ENCODE data around the gene LAMA3.
A peak's percentile ranks its signal among the peaks of the same experiment; 100 is the strongest.

The LAMA3 gene, protein sequence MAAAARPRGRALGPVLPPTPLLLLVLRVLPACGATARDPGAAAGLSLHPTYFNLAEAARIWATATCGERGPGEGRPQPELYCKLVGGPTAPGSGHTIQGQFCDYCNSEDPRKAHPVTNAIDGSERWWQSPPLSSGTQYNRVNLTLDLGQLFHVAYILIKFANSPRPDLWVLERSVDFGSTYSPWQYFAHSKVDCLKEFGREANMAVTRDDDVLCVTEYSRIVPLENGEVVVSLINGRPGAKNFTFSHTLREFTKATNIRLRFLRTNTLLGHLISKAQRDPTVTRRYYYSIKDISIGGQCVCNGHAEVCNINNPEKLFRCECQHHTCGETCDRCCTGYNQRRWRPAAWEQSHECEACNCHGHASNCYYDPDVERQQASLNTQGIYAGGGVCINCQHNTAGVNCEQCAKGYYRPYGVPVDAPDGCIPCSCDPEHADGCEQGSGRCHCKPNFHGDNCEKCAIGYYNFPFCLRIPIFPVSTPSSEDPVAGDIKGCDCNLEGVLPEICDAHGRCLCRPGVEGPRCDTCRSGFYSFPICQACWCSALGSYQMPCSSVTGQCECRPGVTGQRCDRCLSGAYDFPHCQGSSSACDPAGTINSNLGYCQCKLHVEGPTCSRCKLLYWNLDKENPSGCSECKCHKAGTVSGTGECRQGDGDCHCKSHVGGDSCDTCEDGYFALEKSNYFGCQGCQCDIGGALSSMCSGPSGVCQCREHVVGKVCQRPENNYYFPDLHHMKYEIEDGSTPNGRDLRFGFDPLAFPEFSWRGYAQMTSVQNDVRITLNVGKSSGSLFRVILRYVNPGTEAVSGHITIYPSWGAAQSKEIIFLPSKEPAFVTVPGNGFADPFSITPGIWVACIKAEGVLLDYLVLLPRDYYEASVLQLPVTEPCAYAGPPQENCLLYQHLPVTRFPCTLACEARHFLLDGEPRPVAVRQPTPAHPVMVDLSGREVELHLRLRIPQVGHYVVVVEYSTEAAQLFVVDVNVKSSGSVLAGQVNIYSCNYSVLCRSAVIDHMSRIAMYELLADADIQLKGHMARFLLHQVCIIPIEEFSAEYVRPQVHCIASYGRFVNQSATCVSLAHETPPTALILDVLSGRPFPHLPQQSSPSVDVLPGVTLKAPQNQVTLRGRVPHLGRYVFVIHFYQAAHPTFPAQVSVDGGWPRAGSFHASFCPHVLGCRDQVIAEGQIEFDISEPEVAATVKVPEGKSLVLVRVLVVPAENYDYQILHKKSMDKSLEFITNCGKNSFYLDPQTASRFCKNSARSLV (N-terminal part only)

DNA sequence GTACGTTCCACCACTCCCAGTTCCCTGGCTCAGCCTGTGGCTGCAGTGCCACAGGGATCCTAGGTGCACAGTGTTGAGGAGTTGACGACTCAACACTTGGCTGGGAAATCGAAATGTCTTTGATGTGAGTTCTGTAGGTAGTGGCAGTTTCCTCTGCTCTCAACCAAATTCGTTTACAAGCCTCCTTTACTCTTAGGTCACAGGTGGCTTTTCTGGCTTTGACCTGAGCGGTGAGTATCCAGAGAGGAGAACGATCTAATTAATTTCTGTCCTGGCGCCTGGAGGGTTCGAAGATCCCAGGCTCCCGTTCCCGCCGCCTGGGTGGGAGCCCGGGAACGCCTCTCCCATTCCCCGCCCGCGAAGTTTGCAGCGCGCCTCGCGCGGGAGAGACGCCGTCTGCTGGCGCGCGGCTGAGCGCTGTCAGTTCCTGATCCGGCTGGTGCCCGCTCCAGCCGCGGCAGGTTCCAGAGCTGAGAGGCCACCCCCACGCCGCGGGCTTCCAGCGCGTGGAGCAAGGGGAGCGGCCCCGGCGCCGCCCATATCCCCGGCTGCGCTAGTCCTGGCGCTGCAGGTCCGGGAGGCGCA, at the start of gene LAMA3:
Gene LAMA3, plus strand, starts transcription at position 423 of the 585 bp plus-strand sequence. CDS start 231 bp downstream, outside the sequence.
- no peak for DNase-seq (ENCODE audit: low read depth in 2 of 2)

DNA sequence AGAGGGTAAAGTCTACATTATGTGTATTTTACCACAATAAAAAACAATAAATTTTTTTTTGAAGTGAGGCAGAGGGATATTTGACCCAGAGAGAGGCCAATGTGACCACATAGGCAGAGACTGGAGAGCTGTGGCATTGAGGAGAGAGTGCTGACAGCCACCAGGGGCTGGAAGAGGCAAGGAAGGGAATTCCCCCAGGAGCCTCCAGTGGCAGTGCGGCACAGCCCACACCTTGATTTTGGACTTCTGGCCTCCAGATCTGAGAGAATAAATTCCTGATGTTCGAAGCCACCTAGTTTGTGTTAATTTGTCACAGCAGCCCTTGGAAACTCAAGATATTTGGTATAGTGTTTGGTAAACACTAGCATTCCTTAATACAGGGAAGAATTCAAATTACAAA, 49.2 kb upstream of the LAMA3 start:
- DNase-seq (ENCODE audit: low read depth in 2 of 2): no peak

DNA sequence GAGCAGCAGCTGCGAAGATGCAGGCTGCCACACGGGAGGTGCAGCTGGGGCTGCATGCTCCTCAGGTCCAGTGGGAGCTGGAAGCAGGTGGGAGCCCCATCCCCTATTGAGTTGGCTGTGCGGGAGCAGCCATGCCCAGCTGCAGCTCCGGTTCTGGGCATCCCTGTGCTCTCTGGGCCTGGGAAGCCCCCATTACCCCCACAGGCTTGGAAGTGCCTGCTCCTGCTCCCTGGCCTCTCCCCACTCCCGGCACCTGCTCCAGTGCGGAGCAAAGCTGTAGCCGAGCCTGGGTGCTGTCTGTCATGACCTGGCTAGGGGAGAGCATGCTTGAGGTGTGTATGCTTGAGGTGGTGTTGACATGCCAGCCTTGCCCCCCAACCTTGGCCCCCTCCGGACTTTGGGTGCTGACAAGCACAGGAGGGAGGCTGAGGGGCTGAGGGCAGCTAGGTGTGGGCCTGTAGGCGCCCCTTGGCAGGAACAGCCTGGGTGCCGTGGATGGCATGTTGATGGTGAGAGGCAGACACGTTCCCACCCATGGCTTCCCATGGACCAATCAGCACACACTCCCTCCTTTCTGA, 48.0 kb upstream of the LAMA3 start:
- DNase-seq (ENCODE audit: low read depth in 2 of 2): no peak

DNA sequence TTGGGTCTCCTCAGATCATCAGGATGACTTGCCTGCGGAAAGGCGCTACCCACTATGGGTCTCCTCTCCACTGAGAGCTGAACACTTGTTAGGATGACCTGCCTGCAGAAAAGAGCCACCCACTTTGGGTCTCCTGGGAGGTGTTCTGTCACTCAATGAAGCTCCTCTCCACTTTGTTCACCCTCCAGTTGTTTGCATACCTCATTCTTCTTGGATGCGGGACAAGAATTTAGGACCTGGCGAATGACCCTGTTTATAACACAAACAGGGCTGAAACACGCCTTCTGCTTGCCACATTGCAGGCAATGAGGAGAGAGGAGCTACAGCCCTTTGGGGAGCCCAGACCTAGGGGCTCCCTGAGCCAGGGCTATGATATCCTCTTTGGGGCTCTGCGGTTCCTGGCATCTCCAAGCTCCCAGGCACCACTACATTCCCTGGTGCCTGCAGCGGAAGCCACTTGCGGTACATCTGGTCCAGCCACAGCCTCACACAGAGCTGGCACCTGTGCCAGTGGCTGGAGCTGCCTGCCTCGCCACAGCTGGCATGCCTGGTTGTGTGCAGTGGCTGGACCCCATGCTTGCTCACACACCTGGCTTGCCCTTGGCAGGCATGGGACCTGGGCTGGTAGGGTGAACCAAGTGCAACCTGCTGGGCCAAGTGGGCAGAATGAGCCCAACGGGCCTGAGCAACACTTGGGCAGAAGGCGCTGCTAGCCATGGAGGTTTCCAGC, 47.2 kb upstream of the LAMA3 start:
- no peak for DNase-seq (ENCODE audit: low read depth in 2 of 2)

DNA sequence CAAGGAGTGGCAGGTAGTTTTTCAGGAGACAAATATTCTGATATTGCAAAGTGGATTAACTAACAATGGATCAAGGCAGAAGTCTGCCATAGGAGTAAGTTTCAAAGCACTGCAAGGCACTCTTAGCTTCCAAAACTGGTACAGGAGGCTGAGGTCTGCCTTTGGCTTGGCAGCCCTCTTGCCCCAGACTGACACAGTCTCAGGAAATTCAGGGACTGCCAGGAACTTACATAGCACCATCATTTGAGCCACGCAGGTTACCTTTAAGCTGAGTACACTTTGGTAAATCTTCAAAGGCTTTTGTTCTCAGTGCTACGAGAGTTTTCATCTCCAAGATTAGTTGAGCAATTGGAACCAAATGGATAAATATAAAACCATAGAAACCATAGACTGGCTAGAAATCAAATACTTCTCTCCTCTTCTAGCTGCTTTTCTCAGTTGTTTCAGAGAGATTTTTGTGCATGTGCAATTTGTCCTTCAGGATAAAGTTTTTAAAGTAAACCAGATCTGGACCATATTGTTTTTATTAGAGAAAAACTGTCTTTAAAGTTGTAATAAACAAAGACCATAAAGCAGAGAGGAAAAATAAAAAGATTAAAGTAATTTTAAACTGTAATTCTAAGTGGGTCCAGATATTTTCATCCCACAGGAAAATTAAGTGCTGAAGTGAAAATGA, 45.3 kb upstream of the LAMA3 start:
- no peak for DNase-seq (ENCODE audit: low read depth in 2 of 2)

DNA sequence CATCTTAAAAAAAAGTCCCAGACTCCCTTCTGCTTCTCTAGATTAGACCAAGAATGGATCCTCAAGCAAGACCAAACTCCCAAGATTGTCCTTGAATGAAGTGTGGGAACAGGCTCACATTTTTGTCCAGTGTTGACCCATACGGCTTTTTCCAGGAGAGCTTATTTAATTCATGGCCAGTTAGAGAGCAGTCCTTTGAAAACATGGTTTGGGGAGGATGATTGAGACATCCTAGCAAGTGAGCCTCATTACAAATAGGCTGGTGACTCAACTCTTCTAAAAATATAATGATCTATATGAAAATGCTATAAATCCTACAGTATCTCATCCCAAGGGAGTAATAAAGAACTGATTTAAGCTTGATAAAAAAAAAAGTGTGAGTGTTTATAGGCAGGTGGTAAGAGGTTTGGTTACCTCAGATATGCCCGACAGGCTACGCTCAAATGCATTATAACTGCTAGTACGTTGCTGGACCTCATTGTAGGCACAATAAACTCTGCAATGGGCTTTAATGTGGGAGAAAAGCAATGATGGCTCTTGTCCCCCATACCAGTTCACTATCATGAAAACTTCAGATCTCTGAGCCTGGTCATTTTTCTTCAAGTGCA, 43.6 kb upstream of the LAMA3 start:
- DNase-seq (ENCODE audit: low read depth in 2 of 2): no peak

DNA sequence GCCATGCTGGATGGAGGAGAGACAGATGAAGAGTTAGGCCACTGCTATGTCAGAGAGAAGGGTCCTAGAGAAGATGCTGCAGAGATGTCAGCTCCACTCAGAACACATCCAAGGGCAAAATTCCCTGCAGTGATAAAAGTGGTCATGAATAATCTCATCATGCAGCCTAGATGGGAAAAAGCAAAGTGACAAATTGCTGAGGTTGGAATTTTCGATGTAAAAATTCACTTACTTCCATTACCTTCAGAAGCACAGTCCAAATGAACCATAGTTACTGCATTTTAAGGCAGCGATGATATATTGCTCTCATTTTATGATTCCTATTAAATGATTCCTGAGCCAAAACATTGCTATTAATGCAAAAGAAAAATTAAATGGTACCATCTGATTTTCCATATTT, 43.0 kb upstream of the LAMA3 start:
- DNase-seq (ENCODE audit: low read depth in 2 of 2): no peak

DNA sequence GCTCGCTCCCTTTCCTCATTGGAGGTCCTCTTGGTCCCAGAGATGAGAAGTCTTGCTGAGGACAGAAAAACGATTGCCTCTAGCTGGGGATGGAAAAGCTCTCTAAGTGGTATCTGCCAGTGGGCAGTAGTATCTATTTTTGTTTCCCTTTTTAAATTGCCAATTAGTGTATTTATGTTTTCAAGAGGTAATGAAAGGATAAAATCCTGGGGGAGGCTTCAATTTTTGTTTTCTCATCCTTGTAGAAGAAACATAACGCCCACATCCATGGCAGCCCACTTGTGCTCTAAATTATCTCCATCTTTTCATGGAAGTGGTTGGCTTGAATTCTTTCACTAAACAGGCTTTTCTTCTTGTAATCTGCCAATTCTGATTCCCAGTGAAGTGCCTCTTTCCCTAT, 40.8 kb upstream of the LAMA3 start:
- no peak for DNase-seq (ENCODE audit: low read depth in 2 of 2)

DNA sequence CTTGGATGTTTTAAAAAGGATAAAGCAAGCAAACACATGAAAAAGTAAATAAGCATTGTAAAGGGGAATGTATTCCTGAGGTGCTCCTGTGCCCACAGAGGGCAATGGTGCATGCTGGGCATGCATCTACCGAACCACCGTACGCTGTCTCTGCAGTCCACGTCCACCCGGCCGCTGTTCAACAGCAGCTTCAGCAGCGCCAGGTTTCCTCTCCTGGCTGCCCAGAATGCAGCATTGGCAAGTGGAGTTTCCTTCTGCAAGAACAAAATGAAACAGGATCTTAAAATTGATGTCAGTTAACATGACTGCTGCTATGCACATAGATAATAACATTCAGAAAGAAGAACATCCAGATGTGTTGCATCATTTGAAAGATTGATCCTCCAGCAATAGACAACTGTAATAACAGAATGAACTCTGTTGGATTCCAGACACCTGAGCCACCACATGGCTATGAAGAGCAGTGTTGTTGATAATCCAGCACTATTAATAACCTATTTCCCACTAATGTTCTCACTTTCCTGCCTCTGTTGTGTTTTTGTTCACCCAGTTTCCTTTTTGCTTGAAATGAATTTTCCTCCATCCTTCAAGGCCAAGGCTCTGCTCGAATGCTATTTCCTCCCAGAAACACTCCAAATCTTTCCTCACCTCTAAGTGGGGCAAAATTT, 40.2 kb upstream of the LAMA3 start:
- DNase-seq (ENCODE audit: low read depth in 2 of 2): no peak

DNA sequence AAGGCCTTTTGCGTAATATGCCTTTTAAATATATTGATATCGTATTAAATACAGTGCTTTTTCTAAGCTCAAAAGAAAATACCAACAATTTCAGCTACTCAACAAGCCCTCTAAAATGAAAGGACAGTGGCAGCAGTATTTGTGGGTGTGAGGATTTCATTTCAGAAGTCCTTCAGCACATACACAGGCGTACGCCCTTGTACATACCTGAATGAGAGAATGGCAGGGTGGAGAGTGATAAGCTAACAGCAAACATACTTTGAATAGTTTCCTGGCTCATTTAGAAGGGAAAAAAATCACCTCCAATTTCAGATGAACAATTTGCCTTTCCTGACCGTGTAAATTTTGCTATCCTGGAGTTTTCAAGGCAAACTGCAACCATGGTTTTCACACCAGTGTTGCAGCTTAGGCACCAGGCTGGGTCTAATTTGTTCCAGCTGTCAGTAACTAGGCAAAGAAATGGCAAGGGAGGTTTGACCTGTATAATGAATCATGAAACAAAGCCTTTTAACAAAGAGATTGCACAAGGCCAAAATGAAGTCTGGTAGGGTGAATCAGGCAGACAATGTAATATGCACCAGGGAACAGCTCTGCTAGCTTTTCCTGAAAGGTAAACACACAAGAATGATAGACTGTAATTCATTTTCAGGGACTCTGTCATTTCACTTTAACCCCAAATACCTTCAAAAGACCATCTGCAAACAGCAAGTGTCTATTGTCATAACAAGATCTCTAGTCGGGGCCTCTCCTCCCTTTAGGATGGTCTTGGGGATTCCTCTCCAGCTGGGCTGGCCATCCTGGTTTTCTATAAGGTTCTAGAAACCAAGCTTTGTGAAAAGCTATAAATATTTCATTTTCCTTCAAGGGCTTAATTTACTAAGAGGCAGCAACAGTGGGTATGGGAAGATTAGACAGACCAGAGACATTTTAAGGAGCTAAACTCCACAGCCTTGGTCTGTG, 38.0 kb upstream of the LAMA3 start:
- DNase-seq (ENCODE audit: low read depth in 2 of 2): no peak

DNA sequence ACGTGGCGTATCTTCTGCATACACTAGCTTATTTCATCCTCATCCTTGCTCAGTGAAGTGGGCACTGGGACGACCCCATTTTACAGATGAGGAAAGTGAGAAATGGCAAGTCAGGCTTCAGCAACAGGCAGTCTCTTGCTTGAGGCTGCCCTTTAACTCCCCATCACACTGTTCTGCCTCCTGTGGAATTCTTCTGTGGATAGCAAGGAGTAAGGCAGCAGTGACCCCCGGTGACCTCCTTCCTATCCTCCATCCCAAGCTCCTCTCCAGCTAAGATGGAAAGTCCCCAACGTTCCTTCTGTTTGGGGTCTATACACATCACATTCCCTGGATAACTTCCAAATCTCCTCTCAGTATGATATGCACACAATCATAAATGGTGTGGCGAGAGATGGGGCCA, 37.0 kb upstream of the LAMA3 start:
- DNase-seq (ENCODE audit: low read depth in 2 of 2): no peak

DNA sequence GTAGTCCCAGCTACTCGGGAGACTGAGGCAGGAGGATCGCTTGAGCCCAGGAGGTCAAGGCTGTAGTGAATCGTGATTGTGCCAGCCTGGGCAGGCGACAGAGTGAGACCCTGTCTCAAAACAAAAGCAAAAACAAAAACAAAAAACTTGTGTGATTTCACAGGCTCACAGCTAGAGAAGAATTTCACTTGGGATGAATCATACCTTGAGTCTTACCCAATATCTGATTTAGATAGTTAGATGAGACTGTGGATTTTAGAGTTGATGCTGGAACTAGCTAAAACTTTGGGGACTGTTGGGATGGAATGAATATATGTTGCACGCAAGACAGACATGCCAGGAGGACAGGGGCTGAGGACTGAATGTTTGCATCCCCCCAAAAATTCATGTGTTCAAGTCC, 31.0 kb upstream of the LAMA3 start:
- no peak for DNase-seq (ENCODE audit: low read depth in 2 of 2)

DNA sequence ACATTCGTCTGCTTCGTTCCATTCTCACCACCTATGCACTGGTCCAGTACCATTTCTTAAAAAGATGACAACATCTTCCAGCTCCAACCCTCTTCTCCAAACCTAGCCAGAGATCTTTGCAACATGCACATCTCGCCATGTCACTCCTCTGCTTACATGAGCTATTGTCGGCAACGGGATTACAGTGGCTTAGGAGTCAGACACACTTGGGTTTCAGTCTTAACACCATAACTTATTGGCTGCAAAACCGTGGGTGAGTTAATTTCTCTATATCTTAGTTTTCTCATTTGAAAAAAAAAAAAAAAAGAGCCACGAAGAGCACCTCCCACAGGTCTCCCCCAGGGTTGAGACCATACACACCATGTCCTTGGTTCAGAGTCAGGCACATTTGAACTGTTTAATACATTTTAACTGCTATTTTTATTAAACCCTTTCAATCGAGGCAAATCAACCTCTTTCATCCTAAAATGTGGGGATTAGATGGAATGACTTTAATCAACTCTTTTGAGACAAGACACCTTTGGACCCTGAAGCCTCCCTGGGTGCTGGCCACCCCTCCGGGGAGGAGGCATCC, 27.4 kb upstream of the LAMA3 start:
- DNase-seq (ENCODE audit: low read depth in 2 of 2): no peak

DNA sequence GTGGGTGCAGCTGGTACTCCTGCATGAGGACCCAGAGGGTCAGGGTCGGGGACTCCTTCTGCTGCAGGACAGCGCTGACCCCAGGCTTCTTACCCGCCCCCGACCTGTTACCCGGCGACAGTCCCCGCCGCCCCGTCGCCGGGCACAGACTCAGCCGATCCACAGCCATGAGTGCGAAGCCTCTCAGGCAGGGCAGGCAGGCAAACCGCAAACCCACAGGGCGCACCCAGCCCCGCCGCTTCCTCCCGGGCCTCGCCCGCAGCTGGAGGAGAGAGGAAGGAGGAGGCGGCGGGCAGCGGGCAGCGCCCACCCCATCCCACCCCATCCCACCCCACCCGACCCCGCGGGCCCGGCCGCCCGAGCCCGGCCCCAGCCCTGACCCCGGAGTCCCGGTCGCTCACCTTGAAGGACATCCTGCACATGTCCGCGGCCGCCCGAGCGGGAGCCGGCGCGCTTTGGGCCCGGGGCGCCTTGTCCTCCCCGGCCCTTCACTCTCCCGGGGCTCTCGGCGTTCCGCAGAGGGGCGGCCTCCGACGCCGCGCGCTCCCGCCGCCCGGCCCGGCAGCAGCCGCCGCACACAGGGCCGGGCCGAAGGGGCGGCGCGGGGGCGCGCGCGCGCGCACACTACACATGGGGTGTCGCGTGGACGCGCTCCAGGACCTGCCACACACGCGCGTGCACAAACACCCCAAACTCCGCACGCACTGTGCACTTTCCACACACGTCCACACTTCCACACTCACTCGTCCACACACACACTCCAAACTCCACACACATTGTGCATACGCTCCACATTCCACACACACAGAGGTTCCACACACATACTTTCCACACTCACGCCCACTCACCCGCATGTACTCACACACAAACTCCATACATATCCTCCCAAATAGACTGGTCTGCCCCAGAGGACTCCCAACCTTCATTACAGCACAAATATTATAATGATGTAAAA, 26.7 kb upstream of the LAMA3 start, which contains the start of gene ANKRD29:
Gene ANKRD29, minus strand, starts transcription at position 603 of the 955 bp plus-strand sequence. Its CDS starts 181 bp downstream, at position 422.
- peak in 1 of 2 donors; percentile 10 for DNase-seq (ENCODE audit: low read depth in 2 of 2)

DNA sequence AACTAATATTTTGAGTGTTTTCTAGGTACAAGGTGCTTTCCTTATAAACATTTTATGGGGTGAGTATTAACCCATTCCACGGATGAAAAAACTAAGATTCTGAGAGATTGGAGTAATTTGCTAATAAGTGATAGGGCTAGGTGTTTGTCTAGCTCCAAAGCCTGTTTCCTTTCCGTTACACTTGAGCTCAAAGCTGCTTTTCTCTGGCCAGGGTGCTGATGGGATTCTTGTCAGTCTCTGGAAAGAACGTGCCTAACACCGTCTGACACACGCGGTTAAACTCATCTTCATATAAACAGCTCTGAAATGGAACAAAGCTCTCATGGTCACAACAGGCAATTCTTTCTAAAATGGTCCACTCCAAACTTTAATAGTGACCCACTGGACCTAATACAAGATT, 24.6 kb upstream of the LAMA3 start:
- no peak for DNase-seq (ENCODE audit: low read depth in 2 of 2)

DNA sequence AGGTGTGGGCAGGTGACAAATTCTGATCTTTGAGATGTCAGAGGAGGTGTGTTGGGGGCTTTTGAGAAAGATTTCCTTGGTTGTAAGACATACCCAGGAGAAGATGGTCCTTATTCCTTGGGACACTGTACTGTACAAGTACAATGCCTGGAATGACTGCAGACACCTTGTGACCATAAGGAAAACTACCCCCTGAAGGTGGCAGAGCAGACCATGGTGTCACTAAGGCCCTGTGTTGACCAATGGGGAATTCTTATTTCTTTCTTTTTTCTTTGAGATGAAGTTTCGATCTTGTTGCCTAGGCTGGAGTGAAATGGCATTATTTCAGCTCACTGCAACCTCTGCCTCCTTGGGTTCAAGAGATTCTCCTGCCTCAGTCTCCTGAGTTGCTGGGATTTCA, 22.1 kb upstream of the LAMA3 start:
- DNase-seq (ENCODE audit: low read depth in 2 of 2): no peak

Data from stimulated activated CD4-positive, alpha-beta T cell treated with anti-CD3 and anti-CD28 coated beads, Interleukin-1b, Interleukin-23, amount 100 ng/mL, for 1 hour (primary cell).